Gastrocnemius medialis (tissue), 4 donors: Measurements from ENCODE around the gene LEUTX. TPM values are rescaled to one million over a fixed set of nuclear protein-coding genes. Genes with fewer than 3 reads are reported as not detected.

Experiments used
- ATAC-seq, 2 donors: fragments of 150-250 bp; one replicate each; pipeline ENCODE4 v1.9.1; 2016
- DNase-seq, 2 donors: peaks; one replicate each; pipeline ENCODE4 v3.0.0-alpha.2; 2019
- H3K27ac ChIP-seq, 4 donors: fragments of 200-600 bp; sonication (generic); 1 replicate in 1 of 4; 2 replicates in 3 of 4; pipeline ENCODE4 v1.5.1; 2016 to 2018; ENCODE audit warnings: mild to moderate bottlenecking in 2 of 4, moderate library complexity in 1 of 4
- H3K27me3 ChIP-seq, 3 donors: fragments of 200-600 bp; sonication (generic) in 2 of 3; 1 replicate in 1 of 3; 2 replicates in 2 of 3; pipeline versions ENCODE4 v1.5.1 to v1.6.0; 2016 to 2019; ENCODE audit warnings: mild to moderate bottlenecking in 1 of 3, moderate library complexity in 1 of 3
- H3K36me3 ChIP-seq, 2 donors: fragments of 200-600 bp; sonication (generic) in 1 of 2; one replicate each; pipeline ENCODE4 v1.5.1; 2017 to 2018
- H3K4me1 ChIP-seq, 2 donors: fragments of 200-600 bp; sonication (generic) in 1 of 2; one replicate each; pipeline ENCODE4 v1.5.1; 2016 to 2017; ENCODE audit warnings: mild to moderate bottlenecking in 2 of 2
- H3K4me3 ChIP-seq, 4 donors: fragments of 200-600 bp; sonication (generic) in 3 of 4; 1 replicate in 1 of 4; 2 replicates in 3 of 4; pipeline ENCODE4 v1.5.1; 2016 to 2019; ENCODE audit warnings: mild to moderate bottlenecking in 2 of 4
- H3K9me3 ChIP-seq, 3 donors: fragments of 200-600 bp; sonication (generic) in 2 of 3; 1 replicate in 1 of 3; 2 replicates in 2 of 3; pipeline ENCODE4 v1.5.1; 2016 to 2019
- POLR2A ChIP-seq, 2 donors: fragments of 450-650 bp; IDR thresholded peaks; one replicate each; pipeline ENCODE4 v1.6.1; 2017; ENCODE audit warnings: antibody characterized with exemption in 2 of 2, mild to moderate bottlenecking in 2 of 2, moderate library complexity in 2 of 2
- in situ Hi-C, 4 donors: fragments of 200-750 bp; cut with MboI; loops; one replicate each; pipeline versions ENCODE4 v1.15.0 to v1.8.0; 2017; ENCODE audit warnings: low sequenced_read_pairs in 4 of 4
- intact Hi-C: fragments of 100-400 bp; cut with DNase I; formaldehyde crosslinking; loops from one replicate; pipeline ENCODE4 v1.15.1; 2023; ENCODE audit warnings: low total_unique reads
- total RNA-seq, 4 donors: library from RNA; depleted of rRNA; stranded (reverse); fragments of >200 nt; gene quantifications; one replicate each; pipeline versions ENCODE4 v1.1.0 to v1.2.3, GENCODE V29; 2016
- TF ChIP-seq, protein P1 (sequence below), 5 experiments: fragments of 450-650 bp in 3 of 5; fragments of 200-600 bp in 2 of 5; sonication (generic) in 2 of 5; IDR thresholded peaks in 4 of 5; conservative IDR thresholded peaks in 1 of 5; 1 replicate in 4 of 5; 2 replicates in 1 of 5; pipeline ENCODE4 v1.5.1; 2016 to 2019; ENCODE audit warnings: antibody characterized with exemption in 5 of 5, mild to moderate bottlenecking in 3 of 5, moderate library complexity in 3 of 5

LEUTX gene
- total RNA-seq, 4 donors from 2014 or later: not detected

DNA sequence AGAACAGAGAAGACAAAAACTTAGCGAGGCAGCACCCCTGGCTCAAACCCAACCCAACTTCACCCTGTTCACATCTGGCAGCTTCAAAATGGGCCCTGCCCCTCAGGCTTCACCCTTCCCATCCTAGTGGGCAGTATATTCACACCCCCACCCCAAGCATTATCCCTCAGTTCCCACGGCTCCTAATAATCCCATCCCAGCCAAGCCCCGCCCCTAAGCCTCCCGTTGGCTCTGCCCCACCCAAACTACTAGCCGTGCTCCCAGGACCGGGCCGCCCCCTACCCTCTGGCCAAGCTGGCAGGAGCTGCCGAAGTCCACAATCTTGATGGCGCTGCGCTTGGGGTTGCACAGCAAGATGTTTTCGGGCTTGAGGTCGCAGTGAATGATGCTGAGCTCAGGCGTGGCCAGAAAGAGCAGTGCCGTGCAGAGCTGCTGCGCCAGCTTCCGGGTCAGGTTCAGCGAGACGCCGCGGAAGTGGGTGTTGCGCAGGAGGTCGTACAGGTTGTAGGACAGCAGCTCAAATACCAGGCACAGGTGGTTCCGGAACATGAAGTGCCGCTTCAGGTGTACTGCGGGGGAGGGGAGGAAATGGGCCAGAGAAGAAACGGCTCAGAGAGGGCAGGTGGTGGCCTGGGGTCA lies 49.5 kb downstream of the LEUTX start:
- ATAC-seq (no peak), DNase-seq (peak in 1 of 2 donors; percentile 58)
- no peaks in the 10 kb centered on the region for H3K9me3 ChIP-seq
- TF ChIP-seq POLR2A (IDR thresholded peaks at IDR 0.05): no peak
- TF ChIP-seq, protein P1, sequence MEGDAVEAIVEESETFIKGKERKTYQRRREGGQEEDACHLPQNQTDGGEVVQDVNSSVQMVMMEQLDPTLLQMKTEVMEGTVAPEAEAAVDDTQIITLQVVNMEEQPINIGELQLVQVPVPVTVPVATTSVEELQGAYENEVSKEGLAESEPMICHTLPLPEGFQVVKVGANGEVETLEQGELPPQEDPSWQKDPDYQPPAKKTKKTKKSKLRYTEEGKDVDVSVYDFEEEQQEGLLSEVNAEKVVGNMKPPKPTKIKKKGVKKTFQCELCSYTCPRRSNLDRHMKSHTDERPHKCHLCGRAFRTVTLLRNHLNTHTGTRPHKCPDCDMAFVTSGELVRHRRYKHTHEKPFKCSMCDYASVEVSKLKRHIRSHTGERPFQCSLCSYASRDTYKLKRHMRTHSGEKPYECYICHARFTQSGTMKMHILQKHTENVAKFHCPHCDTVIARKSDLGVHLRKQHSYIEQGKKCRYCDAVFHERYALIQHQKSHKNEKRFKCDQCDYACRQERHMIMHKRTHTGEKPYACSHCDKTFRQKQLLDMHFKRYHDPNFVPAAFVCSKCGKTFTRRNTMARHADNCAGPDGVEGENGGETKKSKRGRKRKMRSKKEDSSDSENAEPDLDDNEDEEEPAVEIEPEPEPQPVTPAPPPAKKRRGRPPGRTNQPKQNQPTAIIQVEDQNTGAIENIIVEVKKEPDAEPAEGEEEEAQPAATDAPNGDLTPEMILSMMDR (IDR thresholded peaks at IDR 0.05 in 4 of 5, conservative IDR thresholded peaks at IDR 0.05 in 1 of 5): no peak
- in situ Hi-C loops: loop anchor here in 2 of 4 donors (25.0 kb wide), 2 partner anchors 291 to 391 kb away; partner anchors contain the start of genes RPS16 (in 2 of the 2), SUPT5H (in 2 of the 2), EID2 (in 1 of the 2) and EID2B (in 1 of the 2)
- peak overlapping the region; percentile 38 to 99 (median 71) for H3K27ac ChIP-seq
- H3K36me3 ChIP-seq: peaks cover 0 to 55% of the 10 kb centered on the region in 2 donors
- H3K27me3 ChIP-seq: no peaks in the 10 kb centered on the region
- peaks cover 36 to 59% of the 10 kb centered on the region in 2 donors for H3K4me1 ChIP-seq
- H3K4me3 ChIP-seq: no peak overlapping the region
- intact Hi-C loops: loop anchor here (10.0 kb wide), 1 partner anchor 437 kb away; no protein-coding TSS in a partner anchor

DNA sequence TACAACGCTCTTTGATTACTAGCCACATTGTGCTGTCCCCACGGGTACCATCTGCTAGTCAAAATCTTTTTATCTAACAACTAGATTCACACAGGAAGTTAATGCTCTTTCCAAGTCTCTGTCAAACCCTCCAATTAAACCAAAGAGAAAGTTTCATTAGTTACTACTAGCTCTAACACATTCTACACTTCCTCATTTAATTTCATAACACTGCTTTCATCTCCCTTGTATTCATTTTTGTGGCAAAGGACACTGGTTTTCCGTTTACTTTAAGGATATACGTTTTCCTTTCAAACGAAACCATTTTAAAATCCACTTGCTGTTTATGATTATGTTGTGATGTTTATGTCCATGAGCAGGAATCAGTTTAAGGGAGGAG lies 50.0 kb downstream of the LEUTX start:
- peak overlapping the region; percentile 38 to 99 (median 71) for H3K27ac ChIP-seq
- DNase-seq: no peak
- no peaks in the 10 kb centered on the region for H3K27me3 ChIP-seq
- no peak overlapping the region for H3K4me3 ChIP-seq
- intact Hi-C loops: loop anchor here (10.0 kb wide), 1 partner anchor 436 kb away; no protein-coding TSS in a partner anchor
- no peaks in the 10 kb centered on the region for H3K9me3 ChIP-seq
- peaks cover 36 to 58% of the 10 kb centered on the region in 2 donors for H3K4me1 ChIP-seq
- peaks cover 0 to 55% of the 10 kb centered on the region in 2 donors for H3K36me3 ChIP-seq
- in situ Hi-C loops: loop anchor here in 2 of 4 donors (25.0 kb wide), 2 partner anchors 291 to 391 kb away; partner anchors contain the start of genes RPS16 (in 2 of the 2), SUPT5H (in 2 of the 2), EID2 (in 1 of the 2) and EID2B (in 1 of the 2)
- ATAC-seq: no peak
- TF ChIP-seq, protein P1 (IDR thresholded peaks at IDR 0.05 in 4 of 5, conservative IDR thresholded peaks at IDR 0.05 in 1 of 5): no peak
- TF ChIP-seq POLR2A (IDR thresholded peaks at IDR 0.05): no peak

DNA sequence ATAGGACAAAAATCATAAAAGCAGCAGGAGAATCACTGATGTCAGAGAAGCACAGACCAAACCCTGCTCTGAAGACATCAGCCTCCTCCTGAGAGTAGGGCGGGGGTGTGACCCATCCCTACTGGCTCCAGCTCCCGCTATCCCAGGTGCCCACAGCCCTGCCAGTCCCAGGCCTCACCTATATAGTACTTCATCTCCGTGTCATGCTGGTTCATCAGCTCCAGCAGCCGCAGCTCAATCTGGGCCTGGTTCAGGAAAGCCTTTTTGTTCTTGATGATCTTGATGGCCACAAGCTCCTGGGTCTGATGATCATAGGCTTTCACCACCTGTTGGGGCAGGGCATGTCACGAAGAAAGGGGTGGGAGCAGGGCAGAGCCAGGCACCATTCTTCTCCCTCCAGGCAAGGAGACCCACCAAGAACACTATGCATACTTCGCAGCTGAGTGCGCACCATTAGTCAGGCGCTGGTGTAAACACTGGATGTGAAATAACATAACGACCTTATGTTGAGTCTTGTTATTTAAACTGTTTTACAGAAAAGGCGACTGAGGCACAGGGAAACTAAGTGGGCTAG lies 51.1 kb downstream of the LEUTX start:
- Histone ChIP-seq H3K4me1 (peaks cover 39 to 61% of the 10 kb centered on the region in 2 donors), H3K4me3 (no peak overlapping the region), H3K9me3 (no peaks in the 10 kb centered on the region), H3K36me3 (peaks cover 0 to 60% of the 10 kb centered on the region in 2 donors), H3K27ac (peak overlapping the region in 3 of 4 donors; percentile 22 to 99 (median 90)), H3K27me3 (no peaks in the 10 kb centered on the region)
- in situ Hi-C loops (loop anchor here in 2 of 4 donors (25.0 kb wide), 2 partner anchors 292 to 392 kb away; partner anchors contain the start of genes RPS16 (in 2 of the 2), SUPT5H (in 2 of the 2), EID2 (in 1 of the 2) and EID2B (in 1 of the 2)), intact Hi-C loops (loop anchor here (10.0 kb wide), 3 partner anchors 415 to 635 kb away; partner anchors contain the start of genes BLVRB, PLEKHG2 and SPTBN4)
- DNase-seq (no peak), ATAC-seq (no peak)
- TF ChIP-seq POLR2A (IDR thresholded peaks at IDR 0.05): no peak
- TF ChIP-seq, protein P1 (IDR thresholded peaks at IDR 0.05 in 4 of 5, conservative IDR thresholded peaks at IDR 0.05 in 1 of 5): no peak

DNA sequence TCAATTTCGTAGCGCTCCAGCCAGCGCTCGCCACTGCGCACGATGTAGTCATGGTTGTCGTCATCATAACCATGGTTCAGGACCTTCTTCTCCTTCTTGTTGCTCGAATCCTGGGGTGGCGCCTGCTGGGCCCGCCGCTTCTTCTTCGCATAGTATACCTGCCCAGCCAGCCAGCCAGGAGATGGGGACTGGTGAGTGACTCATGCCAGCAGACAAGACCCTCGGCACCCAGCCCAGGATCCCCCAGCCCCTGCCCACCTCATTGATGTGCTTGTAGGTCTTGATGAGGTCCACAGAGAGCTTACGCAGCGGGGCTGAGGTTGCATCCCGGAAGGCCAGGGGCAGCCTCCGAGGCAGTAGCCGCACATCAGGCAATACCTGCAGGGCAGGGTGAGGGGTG lies 51.8 kb downstream of the LEUTX start:
- H3K4me1 ChIP-seq: peaks cover 33 to 55% of the 10 kb centered on the region in 2 donors
- TF ChIP-seq, protein P1 (IDR thresholded peaks at IDR 0.05 in 4 of 5, conservative IDR thresholded peaks at IDR 0.05 in 1 of 5): no peak
- no peak for TF ChIP-seq POLR2A (IDR thresholded peaks at IDR 0.05)
- intact Hi-C loops (loop anchor here (10.0 kb wide), 2 partner anchors 416 to 634 kb away; partner anchors contain the start of genes BLVRB, PLEKHG2 and SPTBN4), in situ Hi-C loops (loop anchor here in 2 of 4 donors (25.0 kb wide), 2 partner anchors 293 to 393 kb away; partner anchors contain the start of genes RPS16 (in 2 of the 2), SUPT5H (in 2 of the 2), EID2 (in 1 of the 2) and EID2B (in 1 of the 2))
- H3K4me3 ChIP-seq: no peak overlapping the region
- H3K27ac ChIP-seq: peak overlapping the region in 3 of 4 donors; percentile 22 to 99 (median 90)
- no peaks in the 10 kb centered on the region for H3K27me3 ChIP-seq
- peaks cover 0 to 63% of the 10 kb centered on the region in 2 donors for H3K36me3 ChIP-seq
- no peak for DNase-seq
- H3K9me3 ChIP-seq: no peaks in the 10 kb centered on the region
- ATAC-seq: no peak
